Measurements from ENCODE around the gene SPPL2B. TPM values are rescaled to one million over a fixed set of nuclear protein-coding genes. Genes with fewer than 3 reads are reported as not detected.

SPPL2B gene
- polyA plus RNA-seq, 1 donor from 2014 or later = 68.7 TPM

DNA sequence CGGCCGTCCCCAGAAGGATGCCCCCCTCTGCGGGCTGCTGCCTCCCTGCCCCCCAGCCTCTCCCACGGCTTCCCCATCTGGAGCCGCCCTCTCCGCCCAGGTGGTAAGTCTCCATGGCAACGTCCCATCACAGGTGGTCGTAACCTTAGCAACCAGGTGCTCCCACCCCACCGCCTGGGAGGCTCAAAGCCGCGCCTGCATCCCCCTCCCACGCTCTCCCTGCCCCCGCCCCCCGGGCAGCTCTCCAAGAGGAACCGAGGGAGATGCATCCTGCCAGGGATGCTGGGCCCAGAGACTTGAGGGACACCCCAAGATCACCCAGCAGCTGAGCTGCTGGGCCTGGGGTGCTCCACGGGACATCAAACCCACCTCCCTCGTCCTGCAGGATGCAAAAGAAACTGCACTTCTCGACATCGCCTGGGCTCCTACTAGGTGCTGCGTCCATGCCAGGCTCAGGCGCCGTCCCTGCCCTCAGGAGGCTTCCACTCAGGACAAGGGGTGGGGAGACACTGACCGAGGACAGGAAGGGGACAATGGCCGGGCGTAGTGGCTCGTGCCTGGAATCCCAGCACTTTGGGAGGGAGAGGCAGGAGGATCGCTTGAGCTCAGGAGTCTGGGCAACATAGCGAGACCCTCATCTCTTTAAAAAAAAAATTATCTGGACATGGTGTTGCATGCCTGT lies 15.5 kb upstream of the SPPL2B start:
- Histone ChIP-seq H2AFZ (ENCODE audit: low read depth, low read length) (no peak overlapping the region), H3F3A (ENCODE audit: insufficient read depth, low read length, poor library complexity, severe bottlenecking) (no peaks in the 10 kb centered on the region), H4K20me1 (ENCODE audit: insufficient read depth) (no peaks in the 10 kb centered on the region), H3K9me3 (ENCODE audit: low read length) (no peaks in the 10 kb centered on the region), H3K27ac (ENCODE audit: low read length) (no peak overlapping the region), H3K4me2 (ENCODE audit: low read length) (no peak overlapping the region), H3K9me2 (ENCODE audit: insufficient read depth, low read length) (no peaks in the 10 kb centered on the region), H3K79me2 (replicated peaks; ENCODE audit: insufficient read depth, low read length) (no peaks in the 10 kb centered on the region), H3K36me3 (ENCODE audit: insufficient read depth, low read length) (no peaks in the 10 kb centered on the region), H3K4me3 (ENCODE audit: low read length) (peak overlapping the region; percentile 18), H3K9ac (ENCODE audit: low read length) (no peak overlapping the region), H3K27me3 (ENCODE audit: insufficient read depth, low read depth, low read length) (peaks cover 4% of the 10 kb centered on the region)
- TF ChIP-seq REST (IDR thresholded peaks at IDR 0.05; ENCODE audit: borderline replicate concordance) = no peak
- TF ChIP-seq POLR2AphosphoS5 (IDR thresholded peaks at IDR 0.05) = no peak
- TF ChIP-seq CTCF (IDR thresholded peaks at IDR 0.05; ENCODE audit: poor library complexity, severe bottlenecking) = no peak
- TF ChIP-seq EP300 (conservative IDR thresholded peaks at IDR 0.05; ENCODE audit: poor library complexity, severe bottlenecking) = no peak
- TF ChIP-seq MXI1 (conservative IDR thresholded peaks at IDR 0.05; ENCODE audit: poor library complexity, severe bottlenecking) = no peak

- no peak overlapping the region for H3K4me3 ChIP-seq (ENCODE audit: low read length)
- H3K27ac ChIP-seq (ENCODE audit: low read length) = no peak overlapping the region
- H3K36me3 ChIP-seq (ENCODE audit: insufficient read depth, low read length) = no peaks in the 10 kb centered on the region
- H3K9me3 ChIP-seq (ENCODE audit: low read length) = no peaks in the 10 kb centered on the region
- no peak overlapping the region for H2AFZ ChIP-seq (ENCODE audit: low read depth, low read length)
- H3K9me2 ChIP-seq (ENCODE audit: insufficient read depth, low read length) = no peaks in the 10 kb centered on the region
- no peak overlapping the region for H3K4me2 ChIP-seq (ENCODE audit: low read length)
- no peaks in the 10 kb centered on the region for H3K79me2 ChIP-seq (replicated peaks; ENCODE audit: insufficient read depth, low read length)
- H4K20me1 ChIP-seq (ENCODE audit: insufficient read depth) = no peaks in the 10 kb centered on the region
- H3K9ac ChIP-seq (ENCODE audit: low read length) = no peak overlapping the region
- no peak for TF ChIP-seq SMC3 (conservative IDR thresholded peaks at IDR 0.05; ENCODE audit: poor library complexity)
- TF ChIP-seq MXI1 (conservative IDR thresholded peaks at IDR 0.05; ENCODE audit: poor library complexity, severe bottlenecking) = no peak
- no peak for TF ChIP-seq TAF1 (IDR thresholded peaks at IDR 0.05; ENCODE audit: low read depth)
- TF ChIP-seq CTCF (IDR thresholded peaks at IDR 0.05; ENCODE audit: poor library complexity, severe bottlenecking) = no peak
- TF ChIP-seq REST (IDR thresholded peaks at IDR 0.05; ENCODE audit: borderline replicate concordance) = no peak
- TF ChIP-seq EP300 (conservative IDR thresholded peaks at IDR 0.05; ENCODE audit: poor library complexity, severe bottlenecking) = no peak
- no peak for TF ChIP-seq RAD21 (conservative IDR thresholded peaks at IDR 0.05)
- no peak for TF ChIP-seq EZH2 (IDR thresholded peaks at IDR 0.05; ENCODE audit: borderline replicate concordance, insufficient read depth, low read length, poor library complexity, severe bottlenecking)
- no peak for TF ChIP-seq POLR2AphosphoS5 (IDR thresholded peaks at IDR 0.05)
- H3F3A ChIP-seq (ENCODE audit: insufficient read depth, low read length, poor library complexity, severe bottlenecking) = no peaks in the 10 kb centered on the region
- no peaks in the 10 kb centered on the region for H3K27me3 ChIP-seq (ENCODE audit: insufficient read depth, low read depth, low read length)
Measured at GRCh38 chr19:2315121-2315817, 13.2 kb upstream of the SPPL2B start.
